ENCODE results near the gene CDON.

Gene CDON

GRCh38 chr11:126062679-126063506, at the start of gene CDON:
TSS of gene CDON (minus strand) at chr11:126062866. CDS start at chr11:126023476, 39,390 bp downstream.
- DNase-seq (ENCODE audit: low spot score), result peak; percentile 91

GRCh38 chr11:126111458-126112116, 48.9 kb upstream of the CDON start:
- DNase-seq (ENCODE audit: low spot score), result no peak

GRCh38 chr11:126109941-126110731, 47.5 kb upstream of the CDON start:
- no peak for DNase-seq (ENCODE audit: low spot score)

- no peak for DNase-seq (ENCODE audit: low spot score)
Measured at GRCh38 chr11:126106594-126107328, 44.1 kb upstream of the CDON start.

GRCh38 chr11:126105748-126106080, 43.0 kb upstream of the CDON start:
- DNase-seq (ENCODE audit: low spot score), result no peak

GRCh38 chr11:126105022-126105747, 42.5 kb upstream of the CDON start:
- DNase-seq (ENCODE audit: low spot score), result no peak

- DNase-seq (ENCODE audit: low spot score), result no peak
Measured at GRCh38 chr11:126104420-126104819, 41.8 kb upstream of the CDON start.

- DNase-seq (ENCODE audit: low spot score), result no peak
Measured at GRCh38 chr11:126103150-126103549, 40.5 kb upstream of the CDON start.

- no peak for DNase-seq (ENCODE audit: low spot score)
Measured at GRCh38 chr11:126102436-126102981, 39.8 kb upstream of the CDON start.

GRCh38 chr11:126101930-126102283, 39.2 kb upstream of the CDON start:
- no peak for DNase-seq (ENCODE audit: low spot score)

- DNase-seq (ENCODE audit: low spot score), result no peak
Measured at GRCh38 chr11:126101251-126101929, 38.7 kb upstream of the CDON start.

- DNase-seq (ENCODE audit: low spot score), result no peak
Measured at GRCh38 chr11:126100716-126101115, 38.0 kb upstream of the CDON start.

GRCh38 chr11:126098204-126098769, 35.6 kb upstream of the CDON start:
- no peak for DNase-seq (ENCODE audit: low spot score)

- no peak for DNase-seq (ENCODE audit: low spot score)
Measured at GRCh38 chr11:126095745-126096144, 33.1 kb upstream of the CDON start.

GRCh38 chr11:126090452-126090851, 27.8 kb upstream of the CDON start:
- DNase-seq (ENCODE audit: low spot score), result no peak

GRCh38 chr11:126088999-126089398, 26.3 kb upstream of the CDON start:
- DNase-seq (ENCODE audit: low spot score), result no peak

- no peak for DNase-seq (ENCODE audit: low spot score)
Measured at GRCh38 chr11:126086248-126086647, 23.6 kb upstream of the CDON start.

GRCh38 chr11:126084608-126084912, 21.9 kb upstream of the CDON start:
- no peak for DNase-seq (ENCODE audit: low spot score)

- DNase-seq (ENCODE audit: low spot score), result no peak
Measured at GRCh38 chr11:126083829-126084607, 21.4 kb upstream of the CDON start.
